Small intestine (tissue), 7 donors: Measurements from ENCODE around the gene PTPRG. TPM values are rescaled to one million over a fixed set of nuclear protein-coding genes. Genes with fewer than 3 reads are reported as not detected.

Source experiments
- DNase-seq, 2 donors: peaks; one replicate each; pipeline versions ENCODE4 v3.0.0 to v3.0.0-alpha.2; 2013
- FAIRE-seq: peaks from 2 replicates; lab custom pipeline; 2012; peaks lifted over from hg19 to GRCh38; lab: Jason Lieb, UNC
- H3K27ac ChIP-seq, 3 donors: one replicate each; pipeline ENCODE4 v1.5.1; 2013; ENCODE audit warnings: low read length in 2 of 3, mild to moderate bottlenecking in 2 of 3, control low read depth in 1 of 3, inconsistent platforms in 1 of 3, low read depth in 1 of 3, moderate library complexity in 1 of 3
- H3K27me3 ChIP-seq, 3 donors: one replicate each; pipeline ENCODE4 v1.6.1; 2013; ENCODE audit warnings: low read length in 3 of 3, inconsistent platforms in 1 of 3; ENCODE audit not compliant: control insufficient read depth in 3 of 3, insufficient read depth in 3 of 3
- H3K36me3 ChIP-seq, 3 donors: one replicate each; pipeline ENCODE4 v1.6.1; 2013; ENCODE audit warnings: low read length in 3 of 3, inconsistent platforms in 1 of 3, low read depth in 1 of 3, mild to moderate bottlenecking in 1 of 3, moderate library complexity in 1 of 3; ENCODE audit not compliant: control insufficient read depth in 3 of 3, insufficient read depth in 2 of 3
- H3K4me1 ChIP-seq, 3 donors: one replicate each; pipeline ENCODE4 v1.6.1; 2013; ENCODE audit warnings: low read length in 2 of 3, inconsistent platforms in 1 of 3, low read depth in 1 of 3, mild to moderate bottlenecking in 1 of 3, moderate library complexity in 1 of 3; ENCODE audit not compliant: control insufficient read depth in 3 of 3, insufficient read depth in 2 of 3
- H3K4me3 ChIP-seq, 3 donors: one replicate each; pipeline ENCODE4 v1.5.1; 2013; ENCODE audit warnings: low read length in 3 of 3, control low read depth in 1 of 3, inconsistent platforms in 1 of 3, low read depth in 1 of 3, mild to moderate bottlenecking in 1 of 3, moderate library complexity in 1 of 3
- H3K9me3 ChIP-seq, 2 donors: one replicate each; pipeline ENCODE4 v1.6.1; 2013; ENCODE audit warnings: low read depth in 1 of 2, low read length in 1 of 2; ENCODE audit not compliant: control insufficient read depth in 2 of 2, insufficient read depth in 1 of 2
- WGBS, 3 donors: extraction: QIAGEN DNeasy Blood & Tissue Kit; methylation state at CpG; one replicate each; pipeline ENCODE4 v1.1.7; 2013; 5-methylcytosine and 5-hydroxymethylcytosine counted together
- polyA plus RNA-seq, 4 donors: library from polyadenylated mRNA; stranded (reverse) in 3 of 4; unstranded in 1 of 4; fragments of 200-250 nt in 3 of 4; fragments of 120-200 nt in 1 of 4; gene quantifications; one replicate each; pipeline versions ENCODE4 v1.2.1 to v1.2.3, GENCODE V29; 2013
- donor health status: healthy with polysubstance abuse.
- donor health status: control.
- donor health status: control.
- donor health status: Bipolar disorder and iron deficiency.
- donor health status: healthy.

Gene PTPRG
- polyA plus RNA-seq, 4 donors: 0.81 to 18.3 (median 5.6) TPM

- 82 to 97% (median 92%) methylated on average over 3 of the region's 3 CpGs for WGBS, 3 donors
- Histone ChIP-seq H3K27ac (no peak overlapping the region), H3K9me3 (no peaks in the 10 kb centered on the region), H3K4me1 (no peaks in the 10 kb centered on the region), H3K27me3 (no peaks in the 10 kb centered on the region), H3K36me3 (peaks cover 0 to 4% (median 2%) of the 10 kb centered on the region in 3 donors), H3K4me3 (no peak overlapping the region)
- FAIRE-seq: no peak
- no peak for DNase-seq
Observed at GRCh38 chr3:62168356-62168755, 607.0 kb downstream of the PTPRG start.

GRCh38 chr3:62169906-62170660 lies 608.7 kb downstream of the PTPRG start:
- H3K27ac ChIP-seq: no peak overlapping the region
- FAIRE-seq (no peak), DNase-seq (no peak)
- no peaks in the 10 kb centered on the region for H3K4me1 ChIP-seq
- H3K4me3 ChIP-seq: no peak overlapping the region
- no peaks in the 10 kb centered on the region for H3K27me3 ChIP-seq
- WGBS, 3 donors: 81 to 94% (median 81%) methylated on average over 4 of the region's 4 CpGs
- H3K9me3 ChIP-seq: no peaks in the 10 kb centered on the region
- H3K36me3 ChIP-seq: peaks cover 0 to 4% (median 2%) of the 10 kb centered on the region in 3 donors

- Histone ChIP-seq H3K27me3 (no peaks in the 10 kb centered on the region), H3K27ac (no peak overlapping the region), H3K4me3 (no peak overlapping the region), H3K9me3 (no peaks in the 10 kb centered on the region), H3K36me3 (peaks cover 0 to 4% (median 0%) of the 10 kb centered on the region in 3 donors), H3K4me1 (no peaks in the 10 kb centered on the region)
- no peak for DNase-seq
- 84 to 99% (median 91%) methylated on average over 2 of the region's 2 CpGs for WGBS, 3 donors
- FAIRE-seq: no peak
Observed at GRCh38 chr3:62171789-62172188, 610.4 kb downstream of the PTPRG start.

- no peak overlapping the region for H3K4me3 ChIP-seq
- no peaks in the 10 kb centered on the region for H3K9me3 ChIP-seq
- peaks cover 0 to 4% (median 0%) of the 10 kb centered on the region in 3 donors for H3K36me3 ChIP-seq
- 90 to 100% (median 100%) methylated on average over 1 of the region's 1 CpG for WGBS, 3 donors
- no peaks in the 10 kb centered on the region for H3K27me3 ChIP-seq
- DNase-seq (no peak), FAIRE-seq (no peak)
- no peak overlapping the region for H3K27ac ChIP-seq
- no peaks in the 10 kb centered on the region for H3K4me1 ChIP-seq
Observed at GRCh38 chr3:62172199-62172598, 610.8 kb downstream of the PTPRG start.

GRCh38 chr3:62173939-62174515 lies 612.7 kb downstream of the PTPRG start:
- no peak overlapping the region for H3K27ac ChIP-seq
- no peaks in the 10 kb centered on the region for H3K4me1 ChIP-seq
- no peaks in the 10 kb centered on the region for H3K36me3 ChIP-seq
- 81 to 90% (median 88%) methylated on average over 7 of the region's 7 CpGs for WGBS, 3 donors
- FAIRE-seq (no peak), DNase-seq (no peak)
- no peaks in the 10 kb centered on the region for H3K27me3 ChIP-seq
- no peaks in the 10 kb centered on the region for H3K9me3 ChIP-seq
- H3K4me3 ChIP-seq: no peak overlapping the region

- no peaks in the 10 kb centered on the region for H3K9me3 ChIP-seq
- no peak overlapping the region for H3K4me3 ChIP-seq
- no peaks in the 10 kb centered on the region for H3K36me3 ChIP-seq
- no peak for DNase-seq
- no peaks in the 10 kb centered on the region for H3K27me3 ChIP-seq
- no peak for FAIRE-seq
- H3K4me1 ChIP-seq: no peaks in the 10 kb centered on the region
- no peak overlapping the region for H3K27ac ChIP-seq
- WGBS, 3 donors: 94 to 97% (median 95%) methylated on average over 6 of the region's 6 CpGs
Observed at GRCh38 chr3:62175161-62175560, 613.8 kb downstream of the PTPRG start.

GRCh38 chr3:62178032-62178431 lies 616.7 kb downstream of the PTPRG start:
- Histone ChIP-seq H3K27ac (no peak overlapping the region), H3K4me1 (no peaks in the 10 kb centered on the region), H3K4me3 (no peak overlapping the region), H3K27me3 (no peaks in the 10 kb centered on the region), H3K9me3 (no peaks in the 10 kb centered on the region), H3K36me3 (peaks cover 0 to 2% (median 0%) of the 10 kb centered on the region in 3 donors)
- DNase-seq: no peak
- FAIRE-seq: no peak

- H3K4me1 ChIP-seq: no peaks in the 10 kb centered on the region
- H3K27ac ChIP-seq: no peak overlapping the region
- H3K4me3 ChIP-seq: no peak overlapping the region
- no peak for FAIRE-seq
- WGBS, 3 donors: 86 to 89% (median 88%) methylated on average over 8 of the region's 8 CpGs
- H3K9me3 ChIP-seq: no peaks in the 10 kb centered on the region
- peaks cover 0 to 2% (median 0%) of the 10 kb centered on the region in 3 donors for H3K36me3 ChIP-seq
- DNase-seq: no peak
- no peaks in the 10 kb centered on the region for H3K27me3 ChIP-seq
Observed at GRCh38 chr3:62178739-62179600, 617.6 kb downstream of the PTPRG start.
